ENCODE results near the gene ZNF697. TPM values are rescaled to one million over a fixed set of nuclear protein-coding genes. Genes with fewer than 3 reads are reported as not detected.

Gene ZNF697
- total and polyA plus RNA-seq, 2 donors (not counting 1 experiment from before 2014, with no cell fraction given) = not detected

DNA sequence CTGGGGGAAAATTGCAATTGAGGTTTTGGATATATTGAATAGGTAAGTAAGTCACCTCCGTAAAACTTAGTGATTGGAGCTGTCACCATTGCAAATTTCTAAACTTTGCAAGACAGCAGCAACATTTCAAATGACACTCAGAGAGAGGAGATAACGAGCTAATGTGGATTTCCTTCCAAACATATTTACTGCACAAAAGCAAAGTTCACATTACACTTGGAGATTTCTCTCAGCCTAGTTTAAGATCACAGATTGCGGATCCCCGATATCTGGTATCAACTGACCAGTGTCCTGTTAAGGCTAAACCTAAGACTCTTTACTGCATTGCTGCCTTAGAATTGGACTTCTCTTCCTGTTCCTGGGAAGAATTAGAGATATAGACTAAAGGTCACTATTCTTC lies 47.5 kb downstream of the ZNF697 start:
- no peak overlapping the region for H3K4me2 ChIP-seq (replicated peaks; ENCODE audit: low read depth, low read length, poor library complexity, severe bottlenecking)
- H3K9me3 Mint-ChIP-seq (ENCODE audit: insufficient read depth) = no peaks in the 10 kb centered on the region
- no peaks in the 10 kb centered on the region for H3K9me3 ChIP-seq (ENCODE audit: control extremely low read depth in 1 of 3, control insufficient read depth in 2 of 3, insufficient read depth in 1 of 3, low read length in 2 of 3)
- intact Hi-C loops (cut with micrococcal nuclease) = no loop called here
- no peak overlapping the region for H2AFZ ChIP-seq (ENCODE audit: insufficient read depth, low read depth, low read length, poor library complexity, severe bottlenecking)
- DNase-seq (no peak), ATAC-seq (ENCODE audit: low read depth) (no peak)
- TF ChIP-seq, protein P1, sequence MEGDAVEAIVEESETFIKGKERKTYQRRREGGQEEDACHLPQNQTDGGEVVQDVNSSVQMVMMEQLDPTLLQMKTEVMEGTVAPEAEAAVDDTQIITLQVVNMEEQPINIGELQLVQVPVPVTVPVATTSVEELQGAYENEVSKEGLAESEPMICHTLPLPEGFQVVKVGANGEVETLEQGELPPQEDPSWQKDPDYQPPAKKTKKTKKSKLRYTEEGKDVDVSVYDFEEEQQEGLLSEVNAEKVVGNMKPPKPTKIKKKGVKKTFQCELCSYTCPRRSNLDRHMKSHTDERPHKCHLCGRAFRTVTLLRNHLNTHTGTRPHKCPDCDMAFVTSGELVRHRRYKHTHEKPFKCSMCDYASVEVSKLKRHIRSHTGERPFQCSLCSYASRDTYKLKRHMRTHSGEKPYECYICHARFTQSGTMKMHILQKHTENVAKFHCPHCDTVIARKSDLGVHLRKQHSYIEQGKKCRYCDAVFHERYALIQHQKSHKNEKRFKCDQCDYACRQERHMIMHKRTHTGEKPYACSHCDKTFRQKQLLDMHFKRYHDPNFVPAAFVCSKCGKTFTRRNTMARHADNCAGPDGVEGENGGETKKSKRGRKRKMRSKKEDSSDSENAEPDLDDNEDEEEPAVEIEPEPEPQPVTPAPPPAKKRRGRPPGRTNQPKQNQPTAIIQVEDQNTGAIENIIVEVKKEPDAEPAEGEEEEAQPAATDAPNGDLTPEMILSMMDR (IDR thresholded peaks at IDR 0.05) = no peak
- TF ChIP-seq EZH2 (IDR thresholded peaks at IDR 0.05; ENCODE audit: borderline replicate concordance, insufficient read depth, low read depth, low read length, poor library complexity, severe bottlenecking) = no peak
- WGBS (ENCODE audit: insufficient coverage) = 100% methylated on average over 2 of the region's 4 CpGs
- H3K27ac ChIP-seq (ENCODE audit: low read length in 2 of 2) = no peak overlapping the region
- no peaks in the 10 kb centered on the region for H4K20me1 ChIP-seq (ENCODE audit: control insufficient read depth, insufficient read depth, low read length, poor library complexity, severe bottlenecking)
- H3K9ac ChIP-seq (ENCODE audit: low read length) = no peak overlapping the region
- POLR2A ChIA-PET = no interaction called here
- H3K27ac Mint-ChIP-seq = no peak overlapping the region
- H3K4me3 Mint-ChIP-seq = no peak overlapping the region
- CTCF ChIA-PET = no interaction called here
- peaks cover 0 to 2% (median 0%) of the 10 kb centered on the region in 4 experiments for H3K27me3 ChIP-seq (replicated peaks in 1 of 4; ENCODE audit: control extremely low read depth in 1 of 4, control insufficient read depth in 3 of 4, insufficient read depth in 4 of 4, low read length in 3 of 4)
- no peaks in the 10 kb centered on the region for H3K36me3 ChIP-seq (replicated peaks in 1 of 2; ENCODE audit: control extremely low read depth in 1 of 2, control insufficient read depth in 1 of 2, extremely low read depth in 1 of 2, insufficient read depth in 2 of 2, low read length in 1 of 2)
- no peaks in the 10 kb centered on the region for H3K79me2 ChIP-seq (ENCODE audit: control insufficient read depth, insufficient read depth, low read length)
- no peaks in the 10 kb centered on the region for H3K4me1 Mint-ChIP-seq
- no peak overlapping the region for H3K4me3 ChIP-seq (ENCODE audit: control extremely low read depth in 1 of 5, extremely low read depth in 1 of 5, insufficient read depth in 1 of 5, low read depth in 2 of 5, low read length in 4 of 5)
- no peaks in the 10 kb centered on the region for H3K4me1 ChIP-seq (ENCODE audit: control insufficient read depth in 2 of 2, insufficient read depth in 2 of 2, low read length in 2 of 2)
- peaks cover 24% of the 10 kb centered on the region for H3K27me3 Mint-ChIP-seq

DNA sequence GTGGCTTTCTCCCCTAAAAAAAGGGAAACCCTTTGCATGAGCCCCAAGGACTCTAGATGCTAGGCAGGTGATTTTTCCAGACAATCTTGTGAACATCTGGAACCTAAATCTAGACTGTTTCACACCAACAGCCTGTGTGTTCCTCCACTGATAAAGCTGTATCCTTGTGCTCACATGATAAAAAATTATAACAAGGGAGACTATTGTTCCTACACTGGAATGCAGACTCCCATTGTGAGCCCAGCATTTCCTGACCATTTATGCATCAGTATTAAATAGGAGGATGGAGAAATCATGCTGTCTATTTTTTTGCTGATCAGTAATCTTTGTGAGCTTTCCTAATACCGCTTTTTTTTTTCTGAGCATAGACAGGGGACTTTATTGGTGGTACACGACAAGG lies 52.5 kb downstream of the ZNF697 start:
- no peaks in the 10 kb centered on the region for H3K4me1 Mint-ChIP-seq
- no peak overlapping the region for H3K4me2 ChIP-seq (replicated peaks; ENCODE audit: low read depth, low read length, poor library complexity, severe bottlenecking)
- H3K27me3 ChIP-seq (replicated peaks in 1 of 4; ENCODE audit: control extremely low read depth in 1 of 4, control insufficient read depth in 3 of 4, insufficient read depth in 4 of 4, low read length in 3 of 4) = no peaks in the 10 kb centered on the region
- CTCF ChIA-PET = no interaction called here
- H4K20me1 ChIP-seq (ENCODE audit: control insufficient read depth, insufficient read depth, low read length, poor library complexity, severe bottlenecking) = no peaks in the 10 kb centered on the region
- no CpG with 5 or more reads among the region's 2 CpGs for WGBS (ENCODE audit: insufficient coverage)
- no peaks in the 10 kb centered on the region for H3K4me1 ChIP-seq (ENCODE audit: control insufficient read depth in 2 of 2, insufficient read depth in 2 of 2, low read length in 2 of 2)
- no peak overlapping the region for H3K9ac ChIP-seq (ENCODE audit: low read length)
- H2AFZ ChIP-seq (ENCODE audit: insufficient read depth, low read depth, low read length, poor library complexity, severe bottlenecking) = no peak overlapping the region
- no peak overlapping the region for H3K27ac ChIP-seq (ENCODE audit: low read length in 2 of 2)
- ATAC-seq (ENCODE audit: low read depth) (no peak), DNase-seq (no peak)
- peaks cover 14% of the 10 kb centered on the region for H3K27me3 Mint-ChIP-seq
- no peaks in the 10 kb centered on the region for H3K36me3 ChIP-seq (replicated peaks in 1 of 2; ENCODE audit: control extremely low read depth in 1 of 2, control insufficient read depth in 1 of 2, extremely low read depth in 1 of 2, insufficient read depth in 2 of 2, low read length in 1 of 2)
- no peak overlapping the region for H3K4me3 Mint-ChIP-seq
- intact Hi-C loops (cut with micrococcal nuclease) = no loop called here
- POLR2A ChIA-PET = no interaction called here
- H3K4me3 ChIP-seq (ENCODE audit: control extremely low read depth in 1 of 5, extremely low read depth in 1 of 5, insufficient read depth in 1 of 5, low read depth in 2 of 5, low read length in 4 of 5) = no peak overlapping the region
- no peak overlapping the region for H3K27ac Mint-ChIP-seq
- peaks cover 0 to 2% (median 0%) of the 10 kb centered on the region in 3 donors for H3K9me3 ChIP-seq (ENCODE audit: control extremely low read depth in 1 of 3, control insufficient read depth in 2 of 3, insufficient read depth in 1 of 3, low read length in 2 of 3)
- no peaks in the 10 kb centered on the region for H3K9me3 Mint-ChIP-seq (ENCODE audit: insufficient read depth)
- H3K79me2 ChIP-seq (ENCODE audit: control insufficient read depth, insufficient read depth, low read length) = no peaks in the 10 kb centered on the region
- TF ChIP-seq EZH2 (IDR thresholded peaks at IDR 0.05; ENCODE audit: borderline replicate concordance, insufficient read depth, low read depth, low read length, poor library complexity, severe bottlenecking) = no peak
- TF ChIP-seq, protein P1 (IDR thresholded peaks at IDR 0.05) = no peak

All from B cell (primary cell).